Activated CD8-positive, alpha-beta memory T cell treated with anti-CD3 and anti-CD28 coated beads, Interleukin-2, amount 10 ng/mL, durations not matched to agents 7 days and 5 days (primary cell): ENCODE results near the gene PCED1A. TPM values are rescaled to one million over a fixed set of nuclear protein-coding genes. Genes with fewer than 3 reads are reported as not detected.

ENCODE experiments used
- ATAC-seq: fragments of 150-1000 bp; cut with Tn5 transposase; one replicate; pipeline ENCODE4 v1.10.0; 2021; ENCODE audit warnings: moderate library complexity
- CTCF ChIA-PET: fragments of 350-600 bp; sonication (Branson Sonifier 250); formaldehyde crosslinking; loops from one replicate; lab custom pipeline; 2021; ENCODE audit warnings: antibody characterized with exemption; lab: Charles Lee
- DNase-seq: peaks from one replicate; pipeline ENCODE4 v3.0.0-alpha.2; 2020
- H3K27ac Mint-ChIP-seq: one replicate; pipeline ENCODE4 v1.8.0; 2021; ENCODE audit warnings: mild to moderate bottlenecking, mixed read lengths
- H3K27me3 Mint-ChIP-seq: one replicate; pipeline ENCODE4 v1.8.0; 2021; ENCODE audit warnings: mixed read lengths
- H3K36me3 Mint-ChIP-seq: one replicate; pipeline ENCODE4 v1.8.0; 2021; ENCODE audit warnings: mild to moderate bottlenecking, mixed read lengths
- H3K4me1 Mint-ChIP-seq: one replicate; pipeline ENCODE4 v1.8.0; 2021; ENCODE audit warnings: mixed read lengths
- H3K4me3 Mint-ChIP-seq: one replicate; pipeline ENCODE4 v1.8.0; 2021; ENCODE audit warnings: mild to moderate bottlenecking, moderate library complexity, mixed read lengths
- H3K9me3 Mint-ChIP-seq: one replicate; pipeline ENCODE4 v1.8.0; 2022; ENCODE audit warnings: low read depth, mixed read lengths
- total RNA-seq, 2 experiments: library from RNA; stranded (reverse); gene quantifications; one replicate each; pipeline ENCODE4 v1.2.3, GENCODE V29; 2021

The PCED1A gene
- total RNA-seq, 2 experiments from 2014 or later, result 21.9 to 30.6 TPM

- no peak for ATAC-seq
- H3K27ac Mint-ChIP-seq, result no peak overlapping the region
- no peaks in the 10 kb centered on the region for H3K27me3 Mint-ChIP-seq
Measured at GRCh38 chr20:2858591-2858990, 18.1 kb upstream of the PCED1A start.

DNA sequence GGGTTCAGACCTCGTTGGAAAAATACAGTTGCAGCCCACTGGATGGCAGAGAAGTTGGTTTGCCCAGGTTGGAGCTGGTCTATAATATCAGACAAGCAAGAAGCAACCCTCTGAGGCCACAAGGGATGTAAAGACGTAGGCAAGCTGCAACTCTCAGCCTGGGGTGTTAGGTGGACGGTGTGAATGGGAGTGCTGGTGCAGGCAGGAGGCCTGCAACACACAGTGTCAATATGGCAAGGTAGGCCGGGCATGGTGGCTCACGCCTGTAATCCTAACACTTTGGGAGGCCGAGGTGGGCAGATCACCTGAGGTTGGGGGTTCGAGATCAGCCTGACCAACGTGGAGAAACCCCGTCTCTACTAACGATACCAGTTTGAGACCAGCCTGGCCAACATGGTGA, 10.6 kb upstream of the PCED1A start:
- DNase-seq (peak; percentile 38), ATAC-seq (no peak)
- H3K27me3 Mint-ChIP-seq, result no peaks in the 10 kb centered on the region
- H3K36me3 Mint-ChIP-seq, result peaks cover 3% of the 10 kb centered on the region
- H3K4me3 Mint-ChIP-seq, result no peak overlapping the region
- H3K27ac Mint-ChIP-seq, result peak overlapping the region; percentile 47
- CTCF ChIA-PET, result interaction anchor here (1.3 to 3.5 kb wide), 13 partner anchors 11 to 166 kb away, joined by 3 to 21 read pairs (median 7); partner anchors contain the start of genes PCED1A and VPS16
- H3K9me3 Mint-ChIP-seq, result no peaks in the 10 kb centered on the region
- peaks cover 34% of the 10 kb centered on the region for H3K4me1 Mint-ChIP-seq

More at GRCh38 chr20:2858591-2858990, 18.1 kb upstream of the PCED1A start:
- H3K9me3 Mint-ChIP-seq, result no peaks in the 10 kb centered on the region
- no peak overlapping the region for H3K4me3 Mint-ChIP-seq
- no peak for DNase-seq
- CTCF ChIA-PET, result interaction anchor here (1.0 to 2.4 kb wide), 2 partner anchors 18 to 103 kb away, joined by 3 to 6 read pairs; partner anchors contain the start of genes PCED1A and VPS16
- H3K36me3 Mint-ChIP-seq, result peaks cover 3% of the 10 kb centered on the region
- H3K4me1 Mint-ChIP-seq, result peaks cover 7% of the 10 kb centered on the region

GRCh38 chr20:2849529-2849928, 9.1 kb upstream of the PCED1A start:
- no peak overlapping the region for H3K4me3 Mint-ChIP-seq
- no peak for ATAC-seq
- H3K36me3 Mint-ChIP-seq, result peaks cover 6% of the 10 kb centered on the region
- peaks cover 45% of the 10 kb centered on the region for H3K4me1 Mint-ChIP-seq
- CTCF ChIA-PET, result interaction anchor here (0.6 to 3.5 kb wide), 3 partner anchors 16 to 97 kb away, joined by 3 to 19 read pairs (median 3); no protein-coding TSS in a partner anchor
- no peak overlapping the region for H3K27ac Mint-ChIP-seq
- H3K27me3 Mint-ChIP-seq, result no peaks in the 10 kb centered on the region
- H3K9me3 Mint-ChIP-seq, result no peaks in the 10 kb centered on the region
- peak; percentile 14 for DNase-seq

- ATAC-seq (no peak), DNase-seq (peak; percentile 31)
- no peaks in the 10 kb centered on the region for H3K27me3 Mint-ChIP-seq
- CTCF ChIA-PET, result no interaction called here
- H3K4me1 Mint-ChIP-seq, result peaks cover 37% of the 10 kb centered on the region
- H3K36me3 Mint-ChIP-seq, result peaks cover 9% of the 10 kb centered on the region
- no peaks in the 10 kb centered on the region for H3K9me3 Mint-ChIP-seq
- peak overlapping the region; percentile 5 for H3K27ac Mint-ChIP-seq
- no peak overlapping the region for H3K4me3 Mint-ChIP-seq
Measured at GRCh38 chr20:2847802-2848201, 7.3 kb upstream of the PCED1A start.

DNA sequence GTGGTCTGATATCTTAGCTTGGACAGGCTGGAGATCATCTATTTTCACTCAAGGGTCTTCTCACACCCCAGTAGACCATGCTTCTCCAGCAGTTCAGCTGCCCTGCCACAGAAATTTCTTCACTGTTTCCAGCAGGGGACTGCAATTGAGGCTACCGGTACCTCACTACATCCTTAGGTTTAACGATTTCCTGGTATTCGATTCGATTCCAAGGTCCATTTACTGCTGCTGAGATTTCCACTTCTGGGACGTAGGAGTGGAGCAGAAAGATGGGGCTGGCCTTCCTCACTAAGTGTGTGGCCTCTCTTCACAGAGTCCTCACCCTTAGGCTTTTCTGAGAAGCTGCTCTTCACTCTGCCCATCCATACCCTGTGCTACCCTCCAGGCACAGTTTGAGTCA, 6.2 kb upstream of the PCED1A start:
- Mint-ChIP-seq H3K4me1 (peaks cover 26% of the 10 kb centered on the region), H3K27ac (no peak overlapping the region)
- CTCF ChIA-PET, result interaction anchor here (1.2 kb wide), 1 partner anchor 117 kb away, joined by 3 read pairs; no protein-coding TSS in a partner anchor

GRCh38 chr20:2845607-2846006, 5.2 kb upstream of the PCED1A start:
- Mint-ChIP-seq H3K4me3 (no peak overlapping the region), H3K4me1 (peaks cover 27% of the 10 kb centered on the region), H3K27me3 (no peaks in the 10 kb centered on the region), H3K27ac (no peak overlapping the region), H3K9me3 (no peaks in the 10 kb centered on the region), H3K36me3 (peaks cover 10% of the 10 kb centered on the region)
- CTCF ChIA-PET, result no interaction called here
- ATAC-seq (no peak), DNase-seq (peak; percentile 45)

More for the DNA sequence above, 6.2 kb upstream of the PCED1A start:
- peaks cover 9% of the 10 kb centered on the region for H3K36me3 Mint-ChIP-seq
- no peaks in the 10 kb centered on the region for H3K27me3 Mint-ChIP-seq
- no peaks in the 10 kb centered on the region for H3K9me3 Mint-ChIP-seq
- ATAC-seq (no peak), DNase-seq (peak; percentile 29)
- H3K4me3 Mint-ChIP-seq, result no peak overlapping the region

GRCh38 chr20:2840967-2841531, 594 bp upstream of the PCED1A start:
- Mint-ChIP-seq H3K4me1 (peaks cover 27% of the 10 kb centered on the region), H3K9me3 (no peaks in the 10 kb centered on the region), H3K27me3 (no peaks in the 10 kb centered on the region), H3K27ac (peak overlapping the region; percentile 76), H3K4me3 (peak overlapping the region; percentile 82), H3K36me3 (peaks cover 9% of the 10 kb centered on the region)
- ATAC-seq (peak; percentile 58), DNase-seq (peak; percentile 67)
- CTCF ChIA-PET, result interaction anchor here (1.3 to 2.8 kb wide), 5 partner anchors 11 to 153 kb away, joined by 4 to 12 read pairs (median 6); no protein-coding TSS in a partner anchor

DNA sequence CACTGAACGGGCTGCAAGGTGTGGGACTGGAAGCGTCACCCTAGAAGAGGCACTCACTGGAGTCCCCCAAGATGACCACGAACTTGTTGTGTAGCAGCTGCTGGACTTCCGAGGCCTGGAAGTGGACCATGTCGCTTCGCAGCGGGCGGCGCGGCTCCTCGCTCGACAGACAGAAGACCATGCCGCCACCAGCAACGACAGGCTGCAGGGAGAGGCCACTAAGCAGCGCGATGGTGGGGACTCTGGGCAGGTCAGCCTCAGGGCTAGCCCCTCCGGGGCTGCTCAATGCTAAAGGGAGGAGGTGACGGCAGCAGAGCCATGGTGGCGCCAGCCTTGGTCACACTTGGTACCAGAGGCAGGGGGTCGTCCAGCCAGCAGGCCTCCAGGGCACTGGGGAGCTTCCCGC, 720 bp downstream of the PCED1A start:
- Mint-ChIP-seq H3K36me3 (peaks cover 9% of the 10 kb centered on the region), H3K4me1 (peaks cover 18% of the 10 kb centered on the region), H3K27ac (peak overlapping the region; percentile 69), H3K27me3 (no peaks in the 10 kb centered on the region), H3K4me3 (peak overlapping the region; percentile 64), H3K9me3 (no peaks in the 10 kb centered on the region)
- CTCF ChIA-PET, result interaction anchor here (0.6 to 2.8 kb wide), 7 partner anchors 12 to 152 kb away, joined by 3 to 12 read pairs (median 4); no protein-coding TSS in a partner anchor
- no peak for ATAC-seq
- no peak for DNase-seq

GRCh38 chr20:2838847-2839671, 1.4 kb downstream of the PCED1A start:
- no peak for DNase-seq
- CTCF ChIA-PET, result interaction anchor here (0.6 to 2.2 kb wide), 5 partner anchors 12 to 125 kb away, joined by 3 to 11 read pairs (median 3); no protein-coding TSS in a partner anchor
- ATAC-seq, result no peak

DNA sequence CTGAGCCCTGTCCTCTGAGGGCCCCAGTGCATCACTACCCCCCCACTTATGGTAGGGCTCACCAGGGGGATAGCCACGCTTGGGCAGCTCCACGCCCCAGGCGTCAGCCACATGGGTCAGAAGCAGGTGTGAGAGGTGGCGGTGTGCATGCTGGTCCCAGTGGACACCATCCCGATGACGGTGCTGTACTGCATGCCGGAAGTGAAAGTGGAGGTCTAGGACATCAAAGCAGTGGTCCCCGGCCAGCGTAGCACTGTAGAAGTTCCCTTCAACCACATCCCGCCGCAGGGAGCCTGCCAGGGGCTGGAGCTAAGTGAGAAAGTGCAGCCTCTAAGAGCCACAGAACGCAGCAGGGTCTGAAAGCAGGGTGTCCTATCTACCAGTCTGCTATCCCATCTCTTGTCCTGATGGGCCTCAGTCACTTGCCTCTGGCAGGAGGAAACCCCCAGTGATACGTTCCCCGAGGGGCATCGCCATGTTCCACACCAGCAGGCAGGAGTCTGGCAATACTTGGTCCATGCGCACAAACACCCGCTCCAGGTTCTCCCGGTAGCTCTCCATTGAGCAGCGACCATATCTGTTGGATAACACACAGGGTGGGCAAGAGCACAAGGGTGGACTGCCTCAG, 2.2 kb downstream of the PCED1A start:
- no peak for DNase-seq
- peaks cover 6% of the 10 kb centered on the region for H3K36me3 Mint-ChIP-seq
- no peaks in the 10 kb centered on the region for H3K27me3 Mint-ChIP-seq
- no peak for ATAC-seq
- no peak overlapping the region for H3K27ac Mint-ChIP-seq
- H3K4me1 Mint-ChIP-seq, result peaks cover 13% of the 10 kb centered on the region
- H3K4me3 Mint-ChIP-seq, result no peak overlapping the region
- CTCF ChIA-PET, result no interaction called here
- no peaks in the 10 kb centered on the region for H3K9me3 Mint-ChIP-seq

More at GRCh38 chr20:2838847-2839671, 1.4 kb downstream of the PCED1A start:
- H3K4me3 Mint-ChIP-seq, result peak overlapping the region; percentile 64
- H3K4me1 Mint-ChIP-seq, result peaks cover 15% of the 10 kb centered on the region
- peaks cover 6% of the 10 kb centered on the region for H3K36me3 Mint-ChIP-seq
- peak overlapping the region; percentile 69 for H3K27ac Mint-ChIP-seq
- H3K27me3 Mint-ChIP-seq, result no peaks in the 10 kb centered on the region
- no peaks in the 10 kb centered on the region for H3K9me3 Mint-ChIP-seq

GRCh38 chr20:2837221-2837960, 3.1 kb downstream of the PCED1A start:
- Mint-ChIP-seq H3K36me3 (peaks cover 6% of the 10 kb centered on the region), H3K4me3 (no peak overlapping the region), H3K9me3 (no peaks in the 10 kb centered on the region), H3K27ac (no peak overlapping the region), H3K27me3 (no peaks in the 10 kb centered on the region), H3K4me1 (peaks cover 13% of the 10 kb centered on the region)
- CTCF ChIA-PET, result no interaction called here
- DNase-seq (peak; percentile 3), ATAC-seq (no peak)

DNA sequence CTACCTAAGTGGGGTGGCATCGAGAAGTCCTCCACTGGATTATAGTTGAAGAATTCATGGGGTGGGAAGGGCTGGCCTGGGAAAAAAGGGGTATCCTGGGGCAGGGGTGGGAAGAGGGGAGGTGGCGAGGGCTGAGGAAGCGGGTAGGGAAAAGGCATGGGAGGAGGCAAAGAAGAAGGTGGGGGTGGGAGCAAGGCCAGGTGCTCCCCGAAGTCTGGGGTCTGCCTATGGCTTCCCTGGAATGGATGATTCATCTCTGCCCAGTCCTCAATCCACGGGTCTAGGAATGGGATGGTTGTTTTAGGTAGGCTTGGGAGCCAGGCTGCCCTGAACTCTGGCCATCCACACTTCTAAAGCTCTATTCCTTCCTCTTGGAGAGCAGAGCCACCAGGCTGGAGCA, 4.4 kb downstream of the PCED1A start:
- DNase-seq (no peak), ATAC-seq (no peak)
- CTCF ChIA-PET, result no interaction called here
- Mint-ChIP-seq H3K4me3 (no peak overlapping the region), H3K4me1 (peaks cover 13% of the 10 kb centered on the region), H3K36me3 (peaks cover 4% of the 10 kb centered on the region), H3K27me3 (peaks cover 2% of the 10 kb centered on the region), H3K27ac (no peak overlapping the region), H3K9me3 (no peaks in the 10 kb centered on the region)
